GM21825 (cell line): ENCODE measurements around the gene EEF1B2.

Source experiments
- ATAC-seq: cut with Tn5 transposase; IDR thresholded peaks from one replicate; pipeline ENCODE4 v1.9.1; 2021; ENCODE audit warnings: mild to moderate bottlenecking, moderate library complexity; ENCODE audit not compliant: unreplicated experiment

EEF1B2 gene

DNA sequence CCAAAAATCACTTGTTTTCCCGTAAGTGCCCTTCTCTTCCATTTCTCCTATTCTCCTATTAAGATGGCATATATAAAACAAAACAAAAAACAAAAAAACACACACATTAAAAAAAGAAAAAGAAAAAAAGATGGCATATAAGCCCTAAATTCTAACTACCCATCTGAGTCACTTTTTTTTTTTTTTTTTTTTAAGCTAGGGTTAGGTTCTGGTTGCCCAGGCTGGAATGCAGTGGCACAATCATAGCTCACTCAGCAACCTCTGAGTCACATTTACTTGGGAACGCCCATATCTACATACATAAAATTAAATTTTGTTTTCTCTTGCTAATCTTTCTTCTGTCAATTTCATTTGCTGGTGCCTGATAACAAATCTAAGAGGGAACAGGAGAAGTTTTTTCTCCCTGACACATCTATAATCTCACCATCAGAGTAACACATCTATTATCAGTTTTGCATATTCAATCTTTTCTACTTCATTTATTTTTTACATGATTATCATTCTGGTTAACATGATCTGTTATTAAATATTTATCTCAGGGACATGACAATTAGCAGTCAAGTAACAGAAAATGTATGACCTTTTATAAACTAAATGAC is 52.1 kb downstream of the EEF1B2 start:
- ATAC-seq: no peak
